Activated CD4-positive, alpha-beta T cell treated with anti-CD3 and anti-CD28 coated beads for 36 hours (primary cell): ENCODE data around the gene TTC24. TPM values are rescaled to one million over a fixed set of nuclear protein-coding genes. Genes with fewer than 3 reads are reported as not detected.
"Not testable (repeated sequence)": the region's sequence is repeated elsewhere in the genome, so short reads cannot be mapped to it uniquely, and the experiment has no call there.

Source experiments
- ATAC-seq: fragments of 200-7000 bp; cut with Tn5 transposase; one replicate; pipeline ENCODE4 v1.10.0; 2021; ENCODE audit warnings: mild to moderate bottlenecking, moderate library complexity
- CTCF ChIA-PET: fragments of 350-600 bp; sonication (Branson Sonifier 250); formaldehyde crosslinking; loops from one replicate; lab custom pipeline; 2021; ENCODE audit warnings: antibody characterized with exemption; lab: Charles Lee
- POLR2A ChIA-PET: fragments of 350-600 bp; sonication (Branson Sonifier 250); formaldehyde crosslinking; loops from one replicate; lab custom pipeline; 2021; ENCODE audit warnings: antibody characterized with exemption, inconsistent platforms; lab: Charles Lee
- DNase-seq: peaks from one replicate; pipeline ENCODE4 v3.0.0-alpha.2; 2020
- H3K27ac Mint-ChIP-seq: one replicate; pipeline ENCODE4 v1.8.0; 2021; ENCODE audit warnings: mixed read lengths
- H3K27me3 Mint-ChIP-seq: one replicate; pipeline ENCODE4 v1.8.0; 2021; ENCODE audit warnings: mixed read lengths
- H3K36me3 Mint-ChIP-seq: one replicate; pipeline ENCODE4 v1.8.0; 2021; ENCODE audit warnings: low read depth, mixed read lengths
- H3K4me1 Mint-ChIP-seq: one replicate; pipeline ENCODE4 v1.8.0; 2021; ENCODE audit warnings: mixed read lengths
- H3K4me3 Mint-ChIP-seq: one replicate; pipeline ENCODE4 v1.8.0; 2021; ENCODE audit warnings: mild to moderate bottlenecking, moderate library complexity, mixed read lengths
- H3K9me3 Mint-ChIP-seq: one replicate; pipeline ENCODE4 v1.8.0; 2021; ENCODE audit warnings: low read depth, mixed read lengths
- intact Hi-C, 2 experiments: fragments of 100-400 bp; cut with DNase I in 1 of 2; cut with micrococcal nuclease in 1 of 2; formaldehyde crosslinking; loops; one replicate each; pipeline versions ENCODE4 v1.14.2 to v1.15.1; 2022 to 2024; cut with DNase I, micrococcal nuclease
- total RNA-seq, 2 experiments: library from RNA; stranded (reverse); gene quantifications; one replicate each; pipeline ENCODE4 v1.2.3, GENCODE V29; 2021

The TTC24 gene
- total RNA-seq, 2 experiments from 2014 or later: 7.3 to 9.1 TPM

- ATAC-seq (no peak), DNase-seq (no peak)
- POLR2A ChIA-PET: no interaction called here
- Mint-ChIP-seq H3K27me3 (no peaks in the 10 kb centered on the region), H3K4me1 (no peaks in the 10 kb centered on the region), H3K36me3 (no peaks in the 10 kb centered on the region), H3K9me3 (no peaks in the 10 kb centered on the region), H3K4me3 (no peak overlapping the region), H3K27ac (no peak overlapping the region)
- CTCF ChIA-PET: interaction anchor here (0.6 kb wide), 1 partner anchor 62 kb away, joined by 3 read pairs; no protein-coding TSS in a partner anchor
- intact Hi-C loops: no loop called here
Observed at GRCh38 chr1:156546267-156546666, 33.3 kb upstream of the TTC24 start.

- DNase-seq (no peak), ATAC-seq (no peak)
- Mint-ChIP-seq H3K27ac (no peak overlapping the region), H3K4me1 (peaks cover 2% of the 10 kb centered on the region), H3K27me3 (no peaks in the 10 kb centered on the region), H3K4me3 (no peak overlapping the region), H3K9me3 (no peaks in the 10 kb centered on the region), H3K36me3 (no peaks in the 10 kb centered on the region)
- ChIA-PET CTCF (no interaction called here), POLR2A (no interaction called here)
- intact Hi-C loops: no loop called here
Observed at GRCh38 chr1:156547434-156547833, 32.1 kb upstream of the TTC24 start.

GRCh38 chr1:156547982-156548381, 31.5 kb upstream of the TTC24 start:
- Mint-ChIP-seq H3K36me3 (no peaks in the 10 kb centered on the region), H3K4me3 (no peak overlapping the region), H3K27ac (no peak overlapping the region), H3K9me3 (no peaks in the 10 kb centered on the region), H3K4me1 (peaks cover 2% of the 10 kb centered on the region), H3K27me3 (no peaks in the 10 kb centered on the region)
- DNase-seq (no peak), ATAC-seq (no peak)
- ChIA-PET POLR2A (no interaction called here), CTCF (no interaction called here)
- intact Hi-C loops: no loop called here

- Mint-ChIP-seq H3K9me3 (no peaks in the 10 kb centered on the region), H3K4me3 (no peak overlapping the region), H3K27me3 (no peaks in the 10 kb centered on the region), H3K4me1 (peaks cover 4% of the 10 kb centered on the region), H3K27ac (no peak overlapping the region), H3K36me3 (no peaks in the 10 kb centered on the region)
- ChIA-PET CTCF (interaction anchor here (1.3 kb wide), 1 partner anchor 69 kb away, joined by 3 read pairs; no protein-coding TSS in a partner anchor), POLR2A (no interaction called here)
- DNase-seq (no peak), ATAC-seq (no peak)
- intact Hi-C loops: no loop called here
Observed at GRCh38 chr1:156549390-156549789, 30.1 kb upstream of the TTC24 start.

- no peaks in the 10 kb centered on the region for H3K27me3 Mint-ChIP-seq
- ATAC-seq (no peak), DNase-seq (no peak)
- H3K4me3 Mint-ChIP-seq: no peak overlapping the region
- ChIA-PET CTCF (interaction anchor here (1.3 to 1.5 kb wide), 2 partner anchors 55 to 69 kb away, joined by 3 to 7 read pairs; no protein-coding TSS in a partner anchor), POLR2A (interaction anchor here (1.0 kb wide), 1 partner anchor 46 kb away, joined by 7 read pairs; no protein-coding TSS in a partner anchor)
- intact Hi-C loops: loop anchor here in 1 of 2 experiments (10.0 kb wide), 1 partner anchor 175 kb away; no protein-coding TSS in a partner anchor
- peaks cover 4% of the 10 kb centered on the region for H3K4me1 Mint-ChIP-seq
- no peaks in the 10 kb centered on the region for H3K36me3 Mint-ChIP-seq
- H3K27ac Mint-ChIP-seq: no peak overlapping the region
- no peaks in the 10 kb centered on the region for H3K9me3 Mint-ChIP-seq
Observed at GRCh38 chr1:156549831-156550230, 29.7 kb upstream of the TTC24 start.

GRCh38 chr1:156550346-156550745, 29.2 kb upstream of the TTC24 start:
- ATAC-seq: no peak
- Mint-ChIP-seq H3K4me3 (no peak overlapping the region), H3K36me3 (no peaks in the 10 kb centered on the region), H3K4me1 (peaks cover 4% of the 10 kb centered on the region), H3K27me3 (no peaks in the 10 kb centered on the region), H3K27ac (no peak overlapping the region), H3K9me3 (no peaks in the 10 kb centered on the region)
- CTCF ChIA-PET: interaction anchor here (1.3 to 1.5 kb wide), 2 partner anchors 54 to 70 kb away, joined by 3 to 7 read pairs; no protein-coding TSS in a partner anchor
- POLR2A ChIA-PET: interaction anchor here (1.0 kb wide), 1 partner anchor 45 kb away, joined by 7 read pairs; no protein-coding TSS in a partner anchor
- DNase-seq: no peak
- intact Hi-C loops: loop anchor here in 1 of 2 experiments (10.0 kb wide), 1 partner anchor 176 kb away; no protein-coding TSS in a partner anchor

GRCh38 chr1:156551066-156551643, 28.4 kb upstream of the TTC24 start:
- intact Hi-C loops: loop anchor here in 1 of 2 experiments (10.0 kb wide), 1 partner anchor 176 kb away; no protein-coding TSS in a partner anchor
- H3K4me1 Mint-ChIP-seq: peaks cover 4% of the 10 kb centered on the region
- no peak for DNase-seq
- ChIA-PET CTCF (interaction anchor here (0.6 to 1.6 kb wide), 4 partner anchors 54 to 170 kb away, joined by 3 to 7 read pairs (median 4); no protein-coding TSS in a partner anchor), POLR2A (no interaction called here)
- no peaks in the 10 kb centered on the region for H3K9me3 Mint-ChIP-seq
- H3K36me3 Mint-ChIP-seq: no peaks in the 10 kb centered on the region
- no peak overlapping the region for H3K27ac Mint-ChIP-seq
- no peak overlapping the region for H3K4me3 Mint-ChIP-seq
- no peaks in the 10 kb centered on the region for H3K27me3 Mint-ChIP-seq
- ATAC-seq: no peak

GRCh38 chr1:156551869-156552268, 27.7 kb upstream of the TTC24 start:
- no peak for ATAC-seq
- DNase-seq: no peak
- Mint-ChIP-seq H3K27me3 (no peaks in the 10 kb centered on the region), H3K4me1 (peaks cover 4% of the 10 kb centered on the region), H3K27ac (no peak overlapping the region), H3K4me3 (no peak overlapping the region), H3K9me3 (no peaks in the 10 kb centered on the region), H3K36me3 (no peaks in the 10 kb centered on the region)
- POLR2A ChIA-PET: no interaction called here
- CTCF ChIA-PET: interaction anchor here (0.6 to 1.6 kb wide), 5 partner anchors 75 to 459 kb away, joined by 3 to 4 read pairs (median 3); no protein-coding TSS in a partner anchor
- intact Hi-C loops: loop anchor here in 1 of 2 experiments (10.0 kb wide), 1 partner anchor 177 kb away; no protein-coding TSS in a partner anchor

- Mint-ChIP-seq H3K27ac (no peak overlapping the region), H3K4me1 (peaks cover 4% of the 10 kb centered on the region), H3K36me3 (no peaks in the 10 kb centered on the region), H3K27me3 (no peaks in the 10 kb centered on the region), H3K9me3 (no peaks in the 10 kb centered on the region), H3K4me3 (no peak overlapping the region)
- no peak for ATAC-seq
- intact Hi-C loops: loop anchor here in 1 of 2 experiments (10.0 kb wide), 1 partner anchor 178 kb away; no protein-coding TSS in a partner anchor
- DNase-seq: no peak
- ChIA-PET CTCF (interaction anchor here (0.6 to 1.6 kb wide), 6 partner anchors 20 to 167 kb away, joined by 3 to 4 read pairs (median 3); no protein-coding TSS in a partner anchor), POLR2A (no interaction called here)
Observed at GRCh38 chr1:156552518-156552917, 27.0 kb upstream of the TTC24 start.

- H3K27ac Mint-ChIP-seq, POLR2A ChIA-PET, H3K27me3 Mint-ChIP-seq, DNase-seq, H3K36me3 Mint-ChIP-seq, ATAC-seq, H3K4me3 Mint-ChIP-seq, H3K9me3 Mint-ChIP-seq, H3K4me1 Mint-ChIP-seq: not testable (repeated sequence)
- CTCF ChIA-PET: interaction anchor here (0.6 to 1.3 kb wide), 4 partner anchors 21 to 107 kb away, joined by 3 to 4 read pairs (median 3); no protein-coding TSS in a partner anchor
- intact Hi-C loops: loop anchor here in 1 of 2 experiments (10.0 kb wide), 1 partner anchor 178 kb away; no protein-coding TSS in a partner anchor
Observed at GRCh38 chr1:156552937-156553336, 26.6 kb upstream of the TTC24 start.

- ChIA-PET CTCF (no interaction called here), POLR2A (no interaction called here)
- no peak overlapping the region for H3K4me3 Mint-ChIP-seq
- H3K36me3 Mint-ChIP-seq: no peaks in the 10 kb centered on the region
- H3K27me3 Mint-ChIP-seq: no peaks in the 10 kb centered on the region
- no peaks in the 10 kb centered on the region for H3K9me3 Mint-ChIP-seq
- intact Hi-C loops: loop anchor here in 1 of 2 experiments (10.0 kb wide), 1 partner anchor 179 kb away; no protein-coding TSS in a partner anchor
- H3K27ac Mint-ChIP-seq: no peak overlapping the region
- no peak for ATAC-seq
- peaks cover 4% of the 10 kb centered on the region for H3K4me1 Mint-ChIP-seq
- no peak for DNase-seq
Observed at GRCh38 chr1:156553860-156554485, 25.6 kb upstream of the TTC24 start.
